Skeletal muscle tissue (tissue), 2 donors: Measurements from ENCODE around the gene STAM2. TPM values are rescaled to one million over a fixed set of nuclear protein-coding genes. Genes with fewer than 3 reads are reported as not detected.

ENCODE experiments used
- small RNA-seq: library from RNA; depleted of rRNA; stranded (forward); fragments of <200 nt; gene quantifications from one replicate; pipeline ENCODE3, GENCODE V24; 2014
- total RNA-seq: library from RNA; depleted of rRNA; stranded (reverse); fragments of >200 nt; gene quantifications from one replicate; pipeline ENCODE4 v1.2.3, GENCODE V29; 2014

Gene STAM2
- total RNA-seq, 1 donor from 2014 or later = 28.2 TPM

Small RNA genes within 50 kb of the gene (small RNA-seq; reads per million reads assigned to genes)
- not detected for gene RPL30P2

Other genes with a start within 250 kb of the STAM2 start
- 7.8 TPM for gene CACNB4, start 76.7 kb downstream of the STAM2 start, total RNA-seq
- gene FMNL2, start 159.4 kb upstream of the STAM2 start, total RNA-seq = 15.7 TPM